GM12874 (cell line): Measurements from ENCODE around the gene TBX15.

Experiments used
- CTCF ChIP-seq: IDR thresholded peaks from 2 replicates; pipeline ENCODE4 v1.5.1; 2011; ENCODE audit warnings: low read depth, mild to moderate bottlenecking, control low read depth, low read length, moderate library complexity; ENCODE audit not compliant: insufficient read depth

Gene TBX15

GRCh38 chr1:118937413-118938072 lies 50.6 kb downstream of the TBX15 start:
- TF ChIP-seq CTCF, result no peak

- TF ChIP-seq CTCF, result no peak
Observed at GRCh38 chr1:118934706-118935105, 53.4 kb downstream of the TBX15 start.

- no peak for TF ChIP-seq CTCF
Observed at GRCh38 chr1:118933051-118933781, 54.9 kb downstream of the TBX15 start.

- TF ChIP-seq CTCF, result no peak
Observed at GRCh38 chr1:118931876-118932275, 56.3 kb downstream of the TBX15 start.

GRCh38 chr1:118928739-118929554 lies 59.2 kb downstream of the TBX15 start:
- TF ChIP-seq CTCF, result no peak

GRCh38 chr1:118927427-118928187 lies 60.5 kb downstream of the TBX15 start:
- no peak for TF ChIP-seq CTCF
